ENCODE data around the gene PPP1R12C.

GRCh38 chr19:55068950-55069864 is 48.2 kb downstream of the PPP1R12C start:
- no peak for TF ChIP-seq CTCF (IDR thresholded peaks at IDR 0.05)
- no peak for TF ChIP-seq POLR2A (IDR thresholded peaks at IDR 0.05)

Data from right lobe of liver (tissue), 4 donors.